H1 (cell line): ENCODE measurements around the gene HOXA6. TPM values are rescaled to one million over a fixed set of nuclear protein-coding genes. Genes with fewer than 3 reads are reported as not detected.

Experiments used
- CTCF ChIA-PET: fragments of 300-600 bp; sonication (Branson Sonifier 250); formaldehyde crosslinking; loops from one replicate; lab custom pipeline; 2021; ENCODE audit not compliant: partially characterized antibody; lab: Charles Lee
- POLR2A ChIA-PET: fragments of 300-600 bp; sonication (Branson Sonifier 250); formaldehyde crosslinking; loops from one replicate; lab custom pipeline; 2021; ENCODE audit warnings: inconsistent platforms; ENCODE audit not compliant: partially characterized antibody; lab: Charles Lee
- DNase-seq, 2 experiments: peaks; one replicate each; pipeline versions ENCODE4 v3.0.0 to v3.0.0-alpha.2; 2010 to 2022; ENCODE audit warnings: low spot score in 2 of 2, low read depth in 1 of 2, mixed read lengths in 1 of 2
- FAIRE-seq: peaks from 2 replicates; lab custom pipeline; 2011; peaks lifted over from hg19 to GRCh38; lab: Jason Lieb, UNC
- H2AFZ ChIP-seq: 2 replicates; pipeline ENCODE4 v1.8.1; 2012; ENCODE audit warnings: low read length, inconsistent platforms
- H2AK5ac ChIP-seq: 2 replicates; pipeline ENCODE4 v1.6.1; 2013; ENCODE audit warnings: low read depth, low read length
- H2BK120ac ChIP-seq: replicated peaks from 2 replicates; pipeline ENCODE3; 2013; ENCODE audit warnings: low read depth, low read length, inconsistent platforms
- H2BK12ac ChIP-seq: 2 replicates; pipeline ENCODE4 v1.6.1; 2013; ENCODE audit warnings: low read depth, low read length
- H2BK15ac ChIP-seq: 2 replicates; pipeline ENCODE4 v1.6.1; 2013; ENCODE audit warnings: low read length
- H2BK20ac ChIP-seq: 2 replicates; pipeline ENCODE4 v1.6.1; 2013; ENCODE audit warnings: low read length
- H2BK5ac ChIP-seq: 2 replicates; pipeline ENCODE4 v1.6.1; 2013; ENCODE audit warnings: low read depth, low read length
- H3K14ac ChIP-seq: 2 replicates; pipeline ENCODE4 v1.6.1; 2013; ENCODE audit warnings: inconsistent platforms; ENCODE audit not compliant: insufficient read length
- H3K18ac ChIP-seq: 2 replicates; pipeline ENCODE4 v1.6.1; 2013; ENCODE audit warnings: low read length; ENCODE audit errors: extremely low read depth
- H3K23ac ChIP-seq: 2 replicates; pipeline ENCODE4 v1.6.1; 2013; ENCODE audit warnings: inconsistent platforms; ENCODE audit not compliant: insufficient read length
- H3K23me2 ChIP-seq: 2 replicates; pipeline ENCODE4 v1.6.1; 2013; ENCODE audit warnings: low read depth, low read length
- H3K27ac ChIP-seq: 2 replicates; pipeline ENCODE4 v1.6.1; 2011; ENCODE audit warnings: low read depth, low read length, inconsistent platforms
- H3K27me3 ChIP-seq, 4 experiments: replicated peaks in 1 of 4; 1 replicate in 1 of 4; 2 replicates in 3 of 4; pipeline versions ENCODE4 v1.6.1 to v1.8.1; 2011 to 2013; ENCODE audit warnings: low read length in 3 of 4, mild to moderate bottlenecking in 3 of 4, inconsistent platforms in 2 of 4, mixed read lengths in 2 of 4, moderate library complexity in 1 of 4; ENCODE audit not compliant: control insufficient read depth in 3 of 4, insufficient read depth in 3 of 4; ENCODE audit errors: extremely low read depth in 1 of 4
- H3K36me3 ChIP-seq, 4 experiments: 2 replicates each; pipeline versions ENCODE4 v1.6.1 to v1.8.1; 2011 to 2013; ENCODE audit warnings: mild to moderate bottlenecking in 4 of 4, low read length in 3 of 4, moderate library complexity in 2 of 4, control low read depth in 1 of 4, inconsistent platforms in 1 of 4; ENCODE audit not compliant: insufficient read depth in 4 of 4, control insufficient read depth in 2 of 4
- H3K4ac ChIP-seq: replicated peaks from 2 replicates; pipeline ENCODE3; 2013; ENCODE audit warnings: low read length, low read depth, mixed read lengths, inconsistent platforms; ENCODE audit not compliant: insufficient read length
- H3K4me1 ChIP-seq, 4 experiments: replicated peaks in 1 of 4; 1 replicate in 1 of 4; 2 replicates in 3 of 4; pipeline versions ENCODE4 v1.6.1 to v1.8.1; 2011 to 2013; ENCODE audit warnings: low read length in 3 of 4, inconsistent platforms in 2 of 4, mixed read lengths in 1 of 4; ENCODE audit not compliant: insufficient read depth in 4 of 4, control insufficient read depth in 3 of 4
- H3K4me2 ChIP-seq, 2 experiments: 2 replicates each; pipeline versions ENCODE4 v1.6.1 to v1.8.1; 2011 to 2013; ENCODE audit warnings: low read depth in 2 of 2, low read length in 2 of 2, control low read depth in 1 of 2, inconsistent platforms in 1 of 2, mild to moderate bottlenecking in 1 of 2; ENCODE audit not compliant: insufficient read depth in 1 of 2
- H3K4me3 ChIP-seq, 4 experiments: fragments of 200-600, 300-600 bp in 1 of 4; sonication (generic), shearing (Covaris generic), sonication (Bioruptor Twin) in 1 of 4; 2 replicates each; pipeline versions ENCODE4 v1.5.1 to v1.8.1; 2011 to 2016; ENCODE audit warnings: low read length in 4 of 4, low read depth in 3 of 4, control low read depth in 2 of 4, inconsistent platforms in 2 of 4, mild to moderate bottlenecking in 2 of 4, mixed read lengths in 1 of 4, moderate library complexity in 1 of 4; ENCODE audit not compliant: insufficient read depth in 2 of 4; ENCODE audit errors: extremely low read depth in 1 of 4
- H3K56ac ChIP-seq: replicated peaks from 2 replicates; pipeline ENCODE3; 2013; ENCODE audit warnings: low read depth, mild to moderate bottlenecking, mixed read lengths, low read length, inconsistent platforms; ENCODE audit not compliant: insufficient read length
- H3K79me1 ChIP-seq: 2 replicates; pipeline ENCODE4 v1.6.1; 2013; ENCODE audit warnings: low read depth, low read length, control low read depth
- H3K79me2 ChIP-seq, 2 experiments: 2 replicates each; pipeline versions ENCODE4 v1.6.1 to v1.8.1; 2012 to 2013; ENCODE audit warnings: low read length in 2 of 2, mild to moderate bottlenecking in 2 of 2, inconsistent platforms in 1 of 2; ENCODE audit not compliant: insufficient read depth in 2 of 2, control insufficient read depth in 1 of 2
- H3K9ac ChIP-seq, 4 experiments: replicated peaks in 1 of 4; 1 replicate in 1 of 4; 2 replicates in 3 of 4; pipeline versions ENCODE4 v1.6.1 to v1.8.1; 2011 to 2013; ENCODE audit warnings: low read depth in 3 of 4, low read length in 3 of 4, control low read depth in 2 of 4, mild to moderate bottlenecking in 2 of 4, moderate library complexity in 2 of 4, inconsistent platforms in 1 of 4; ENCODE audit errors: extremely low read depth in 1 of 4
- H3K9me3 ChIP-seq, 2 experiments: 2 replicates each; pipeline versions ENCODE4 v1.6.1 to v1.8.1; 2012 to 2013; ENCODE audit warnings: mild to moderate bottlenecking in 2 of 2, moderate library complexity in 2 of 2, control low read depth in 1 of 2, inconsistent platforms in 1 of 2, low read depth in 1 of 2, low read length in 1 of 2, mixed read lengths in 1 of 2; ENCODE audit not compliant: insufficient read depth in 2 of 2
- H4K20me1 ChIP-seq, 2 experiments: replicated peaks in 1 of 2; 2 replicates each; pipeline versions ENCODE3 to v1.8.1; 2011 to 2013; ENCODE audit warnings: inconsistent platforms in 2 of 2, low read length in 2 of 2, mild to moderate bottlenecking in 1 of 2; ENCODE audit not compliant: insufficient read depth in 2 of 2, control insufficient read depth in 1 of 2
- H4K5ac ChIP-seq: 2 replicates; pipeline ENCODE4 v1.6.1; 2013; ENCODE audit warnings: low read length, low read depth, mixed read lengths, inconsistent platforms; ENCODE audit not compliant: insufficient read length
- H4K8ac ChIP-seq: 2 replicates; pipeline ENCODE4 v1.8.0; 2013; ENCODE audit warnings: mild to moderate bottlenecking, moderate library complexity, low read length, inconsistent platforms; ENCODE audit not compliant: insufficient read depth; ENCODE audit errors: extremely low read depth
- H4K91ac ChIP-seq: replicated peaks from 2 replicates; pipeline ENCODE3; 2013; ENCODE audit warnings: low read length, mixed read lengths, inconsistent platforms; ENCODE audit not compliant: insufficient read length
- BCL11A ChIP-seq, 2 experiments: IDR thresholded peaks; one replicate each; pipeline ENCODE4 v1.6.1; 2011; ENCODE audit warnings: low read depth in 2 of 2, low read length in 2 of 2, mild to moderate bottlenecking in 2 of 2
- EP300 ChIP-seq, 2 experiments: IDR thresholded peaks; 1 replicate in 1 of 2; 2 replicates in 1 of 2; pipeline ENCODE4 v1.6.1; 2011 to 2012; ENCODE audit warnings: low read depth in 2 of 2, low read length in 2 of 2, mild to moderate bottlenecking in 2 of 2, borderline replicate concordance in 1 of 2, inconsistent platforms in 1 of 2, moderate library complexity in 1 of 2
- HDAC6 ChIP-seq: IDR thresholded peaks from one replicate; pipeline ENCODE4 v1.7.1; 2012; ENCODE audit warnings: low read depth, mild to moderate bottlenecking, inconsistent platforms, low read length, moderate library complexity
- WGBS, 2 experiments: shearing (Covaris generic) in 1 of 2; methylation state at CpG; one replicate each; pipeline versions ENCODE4 v1.1.6 to v1.1.7; 2013 to 2015; ENCODE audit warnings: low lambda C conversion rate in 2 of 2, mixed read lengths in 2 of 2, inconsistent platforms in 1 of 2, low coverage in 1 of 2, missing lambda C conversion rate in 1 of 2; ENCODE audit not compliant: insufficient replicate concordance in 2 of 2, insufficient coverage in 1 of 2, insufficient read length in 1 of 2; ENCODE audit errors: extremely low coverage in 1 of 2, missing lambda C conversion rate in 1 of 2; 5-methylcytosine and 5-hydroxymethylcytosine counted together
- polyA plus RNA-seq, 7 experiments: library from polyadenylated mRNA; depleted of rRNA in 3 of 7; stranded (reverse) in 5 of 7; unstranded in 2 of 7; fragments of >200 nt in 5 of 7; fragments of 200-250 nt in 2 of 7; gene quantifications; 1 replicate in 5 of 7; 2 replicates in 1 of 7; 4 replicates in 1 of 7; pipeline versions ENCODE4 v1.2.1 to v1.2.3, GENCODE V29; 2011 to 2013; ENCODE audit warnings: missing spikeins in 2 of 7, mixed read lengths in 2 of 7
- total RNA-seq: library from RNA; stranded (reverse); fragmentation: NEBNext Ultra II Directional; extraction: Animal tissue kit (Norgen Biotek cat#: 25700); gene quantifications from 2 replicates; pipeline ENCODE4 v1.2.1, GENCODE V29; 2021

Gene HOXA6
- total and polyA plus RNA-seq, 2 of the 8 experiments (the other 6 are each of a cell fraction or from before 2014, with no cell fraction given) = not detected

- no peak overlapping the region for H4K8ac ChIP-seq
- DNase-seq = no peak
- no peaks in the 10 kb centered on the region for H3K79me1 ChIP-seq
- no peak overlapping the region for H4K91ac ChIP-seq
- H3K27ac ChIP-seq = no peak overlapping the region
- WGBS, 2 experiments = 36% methylated on average over 1 of the region's 1 CpG; no CpG with 5 or more reads in 1 of the 2 experiments
- H2BK5ac ChIP-seq = no peak overlapping the region
- H3K27me3 ChIP-seq = peaks cover 98 to 100% (median 100%) of the 10 kb centered on the region in 4 experiments
- H2BK20ac ChIP-seq = no peak overlapping the region
- H3K23me2 ChIP-seq = peaks cover 8% of the 10 kb centered on the region
- no peak for TF ChIP-seq HDAC6
- no peak for TF ChIP-seq BCL11A (IDR thresholded peaks at IDR 0.05; ENCODE audit: low read depth in 2 of 2, low read length in 2 of 2)
- no peak for TF ChIP-seq EP300 (IDR thresholded peaks at IDR 0.05; ENCODE audit: borderline replicate concordance in 1 of 2, low read depth in 2 of 2, low read length in 2 of 2)
- no peak overlapping the region for H3K14ac ChIP-seq
- peaks cover 0 to 6% (median 3%) of the 10 kb centered on the region in 4 experiments; a peak in 4 of 7 replicates for H3K4me1 ChIP-seq
- H4K20me1 ChIP-seq = peaks cover 18 to 21% of the 10 kb centered on the region in 2 experiments
- H3K79me2 ChIP-seq = no peaks in the 10 kb centered on the region
- no peak overlapping the region for H2BK15ac ChIP-seq
- H3K18ac ChIP-seq = no peak overlapping the region
- H2BK12ac ChIP-seq = no peak overlapping the region
- no peak overlapping the region for H3K56ac ChIP-seq
- no peak overlapping the region for H3K4ac ChIP-seq
- ChIA-PET CTCF (no interaction called here), POLR2A (no interaction called here)
- H3K9ac ChIP-seq = no peak overlapping the region
- H3K9me3 ChIP-seq = no peaks in the 10 kb centered on the region
- no peak overlapping the region for H3K23ac ChIP-seq
- FAIRE-seq = no peak
- no peak overlapping the region for H2BK120ac ChIP-seq
- H3K4me3 ChIP-seq = no peak overlapping the region
- no peak overlapping the region for H3K4me2 ChIP-seq
- H2AFZ ChIP-seq = no peak overlapping the region
- no peak overlapping the region for H4K5ac ChIP-seq
- peaks cover 0 to 10% (median 0%) of the 10 kb centered on the region in 4 experiments; a peak in 1 of 8 replicates for H3K36me3 ChIP-seq
- H2AK5ac ChIP-seq = no peak overlapping the region
Observed at GRCh38 chr7:27138472-27138871, 9.1 kb downstream of the HOXA6 start.
